Stimulated activated CD4-positive, alpha-beta T cell treated with anti-CD3 and anti-CD28 coated beads, Interleukin-1b, Interleukin-23, amount 100 ng/mL, for 4 hours (primary cell): Measurements from ENCODE around the gene CR1.
A peak's percentile ranks its signal among the peaks of the same experiment; 100 is the strongest.
"Not testable (repeated sequence)": the region's sequence is repeated elsewhere in the genome, so short reads cannot be mapped to it uniquely, and the experiment has no call there.

Experiments used
- DNase-seq, 2 donors: peaks; one replicate each; pipeline ENCODE4 v3.0.0-alpha.2; 2020; ENCODE audit warnings: low read depth in 2 of 2

CR1 gene

GRCh38 chr1:207644166-207644851 is 148.4 kb downstream of the CR1 start:
- no peak for DNase-seq

GRCh38 chr1:207644852-207645634 is 149.1 kb downstream of the CR1 start, which contains the start of gene CR1L:
Gene CR1L (plus strand): TSS chr1:207645133. CDS start chr1:207645234, 101 bp downstream.
- peak; percentile 43 to 68 for DNase-seq

GRCh38 chr1:207645635-207646081 is 149.7 kb downstream of the CR1 start:
- no peak for DNase-seq

- no peak for DNase-seq
These were observed 150.2 kb downstream of the CR1 start for GRCh38 chr1:207646171-207646570.

DNA sequence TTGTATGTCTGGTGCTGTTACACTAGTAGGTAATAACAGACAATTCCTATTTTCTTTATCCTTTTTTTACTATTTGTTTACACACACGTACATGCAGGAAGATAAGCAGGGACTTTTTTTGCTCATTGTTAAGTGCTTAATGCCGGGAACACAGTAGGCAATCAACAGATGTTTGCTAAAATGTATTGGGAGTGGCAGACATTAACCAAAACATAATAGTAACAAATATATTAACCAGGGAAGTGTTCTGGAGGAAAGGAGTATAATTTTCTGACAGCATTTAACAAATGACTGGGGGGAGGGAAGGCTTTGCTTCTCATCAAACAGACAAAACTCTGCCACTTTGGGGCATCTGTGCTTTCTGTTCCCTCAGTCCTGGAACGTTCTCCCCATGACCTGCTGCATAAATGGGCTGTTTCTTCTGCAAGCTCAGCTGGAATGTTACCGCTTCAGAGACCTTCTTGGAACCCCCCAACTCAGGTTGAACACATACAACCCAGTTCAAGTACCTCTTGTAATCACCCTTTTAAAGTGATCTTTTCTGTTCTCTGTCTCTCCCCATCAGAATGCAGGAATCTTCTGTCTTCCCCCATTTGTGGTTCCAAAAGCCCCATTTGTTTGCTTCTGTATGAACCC is 151.1 kb downstream of the CR1 start:
- no peak for DNase-seq

- no peak for DNase-seq
These were observed 151.8 kb downstream of the CR1 start for GRCh38 chr1:207647671-207648333.

- no peak for DNase-seq
These were observed 152.6 kb downstream of the CR1 start for GRCh38 chr1:207648334-207649209.

DNA sequence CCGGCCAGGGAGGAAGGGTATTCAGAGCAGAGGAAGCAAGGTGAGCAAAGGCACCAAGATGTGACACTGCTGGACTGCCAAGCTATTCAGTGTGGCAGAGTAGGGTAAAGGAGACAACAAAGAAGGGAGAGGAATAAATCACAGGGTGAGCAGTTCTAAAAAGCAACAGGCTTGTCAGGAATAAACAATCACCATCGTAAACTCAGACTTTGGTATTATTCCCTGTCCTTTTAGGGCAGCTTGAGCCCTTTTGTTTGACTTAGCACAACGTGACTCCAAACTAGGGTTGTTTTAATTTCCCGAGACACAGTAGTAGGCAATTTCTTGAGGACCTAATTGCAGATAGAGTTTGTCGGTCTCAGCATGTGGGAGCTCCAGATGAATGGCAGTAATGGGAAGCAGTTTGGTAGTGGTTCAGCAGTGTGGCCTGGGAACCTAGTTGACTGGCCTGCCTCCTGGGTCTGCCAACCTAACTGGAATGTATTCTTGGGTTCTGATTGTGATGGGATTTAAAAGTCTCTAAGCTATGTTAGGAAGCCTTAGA is 153.3 kb downstream of the CR1 start:
- DNase-seq: no peak

- no peak for DNase-seq
These were observed 154.1 kb downstream of the CR1 start for GRCh38 chr1:207649865-207650580.

DNA sequence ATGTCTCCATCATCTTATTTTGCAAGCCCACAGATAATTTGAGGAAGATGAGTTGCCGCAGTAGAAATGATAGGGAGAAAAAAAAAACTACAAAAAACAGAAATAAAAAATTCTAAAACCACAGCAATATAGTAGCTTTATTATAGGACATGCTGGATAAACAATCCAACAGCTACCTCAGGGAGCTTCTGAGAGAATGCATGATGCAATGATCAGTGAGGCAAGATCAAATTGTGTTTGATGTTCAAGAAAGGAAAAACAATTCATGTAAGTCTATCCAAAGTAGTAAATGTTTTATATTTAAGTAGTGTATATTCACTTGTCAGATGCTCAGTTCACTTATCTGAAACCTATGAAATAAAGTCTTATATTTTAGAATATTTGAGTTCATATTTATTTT is 155.6 kb downstream of the CR1 start:
- DNase-seq: no peak

DNA sequence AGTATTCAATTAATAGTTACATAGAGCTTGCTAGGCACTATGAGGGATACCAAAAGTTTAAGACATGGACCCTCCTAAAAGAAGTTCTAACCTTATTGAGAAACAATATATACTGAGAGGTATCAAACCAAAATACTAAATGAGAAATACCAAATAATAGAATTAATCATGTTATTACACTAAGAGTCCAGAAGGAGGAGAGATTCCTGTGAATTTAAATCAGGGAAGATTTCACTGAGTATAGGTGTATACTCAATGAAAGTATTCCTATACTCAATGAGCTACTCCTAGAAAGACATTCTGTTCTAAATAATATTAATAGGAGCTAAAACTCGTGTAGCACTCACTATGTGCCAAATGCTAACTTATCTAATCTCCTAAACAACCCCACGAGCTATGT is 158.4 kb downstream of the CR1 start:
- DNase-seq: no peak

- DNase-seq: no peak
These were observed 162.5 kb downstream of the CR1 start for GRCh38 chr1:207658408-207658807.

- no peak for DNase-seq
These were observed 163.0 kb downstream of the CR1 start for GRCh38 chr1:207658904-207659485.

DNA sequence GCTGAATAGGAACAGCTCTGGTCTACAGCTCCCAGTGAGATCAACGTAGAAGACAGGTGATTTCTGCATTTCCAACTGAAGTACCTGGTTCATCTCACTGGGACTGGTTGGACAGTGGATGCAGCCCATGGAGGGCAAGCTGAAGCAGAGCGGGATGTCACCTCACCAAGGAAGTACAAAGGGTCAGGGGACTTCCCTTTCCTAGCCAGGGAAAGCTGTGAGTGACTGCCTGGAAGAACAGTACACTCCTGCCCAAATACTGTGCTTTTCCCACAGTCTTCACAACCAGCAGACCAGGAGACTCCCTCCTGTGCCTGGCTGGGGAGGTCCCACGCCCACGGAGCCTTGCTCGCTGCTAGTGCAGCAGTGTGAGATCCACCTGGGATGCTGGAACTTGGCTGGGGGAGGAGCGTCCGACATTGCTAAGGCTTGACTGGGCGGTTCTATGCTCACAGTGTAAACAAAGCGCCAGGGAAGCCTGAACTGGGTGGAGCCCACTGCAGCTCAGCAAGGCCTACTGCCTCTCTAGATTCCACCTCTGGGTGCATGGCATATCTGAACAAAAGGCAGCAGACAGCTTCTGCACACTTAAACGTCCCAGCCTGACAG is 163.7 kb downstream of the CR1 start:
- no peak for DNase-seq

- not testable (repeated sequence) for DNase-seq
These were observed 165.5 kb downstream of the CR1 start for GRCh38 chr1:207661420-207661819.

DNA sequence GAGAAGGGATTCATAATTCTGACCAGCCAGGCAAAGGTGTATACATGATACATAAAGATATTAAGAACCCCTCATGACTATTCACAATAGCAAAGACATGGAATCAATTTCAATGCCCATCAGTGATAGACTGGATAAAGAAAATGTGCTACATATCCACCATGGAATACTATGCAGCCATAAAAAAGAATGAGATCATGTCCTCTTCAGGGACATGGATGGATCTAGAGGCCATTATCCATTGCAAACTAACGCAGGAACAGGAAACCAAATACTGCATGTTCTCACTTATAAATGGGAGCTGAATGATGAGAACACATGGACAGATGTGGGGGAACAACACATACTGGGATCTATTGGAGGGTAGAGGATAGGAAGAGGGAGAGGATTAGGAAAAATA is 170.4 kb downstream of the CR1 start:
- no peak for DNase-seq

- DNase-seq: no peak
These were observed 173.6 kb downstream of the CR1 start for GRCh38 chr1:207669528-207670009.

DNA sequence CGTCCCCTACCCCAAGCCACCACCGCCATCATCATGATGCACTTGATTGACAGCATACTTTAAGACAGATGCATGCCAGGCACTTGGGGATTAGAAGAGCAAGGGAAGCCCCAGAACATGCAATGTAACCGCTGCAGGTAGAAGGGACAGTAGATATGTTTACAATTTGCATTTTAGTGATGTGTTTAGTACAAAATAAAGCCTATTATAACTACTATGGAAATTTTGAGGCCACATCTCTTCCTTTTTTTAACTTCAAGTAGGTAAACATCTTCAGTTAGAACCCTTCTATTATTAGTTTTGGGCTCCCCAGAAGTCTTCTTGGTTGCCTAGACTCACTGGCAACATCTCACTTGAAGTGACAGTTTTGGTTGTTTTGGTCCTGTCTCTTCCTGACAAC is 174.2 kb downstream of the CR1 start:
- DNase-seq: no peak

DNA sequence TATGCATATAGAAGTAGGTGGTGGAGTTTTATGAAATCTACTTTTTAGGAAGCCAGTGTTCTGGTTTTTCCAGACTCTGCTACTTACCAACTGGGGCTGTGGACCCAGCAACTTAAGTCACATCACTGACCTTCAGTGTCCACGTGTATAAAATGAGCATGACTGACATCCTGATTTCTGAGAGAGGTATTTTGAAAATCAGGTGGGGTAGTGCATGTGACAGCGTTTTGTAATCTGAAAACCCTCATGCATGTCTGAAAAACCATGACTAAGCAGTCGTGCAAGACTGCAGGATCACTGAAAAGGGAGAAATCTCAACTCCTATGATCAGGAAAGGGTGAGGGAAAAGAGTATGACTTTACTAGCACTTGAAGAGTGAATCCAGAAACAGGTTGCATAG is 175.0 kb downstream of the CR1 start:
- DNase-seq: no peak
